Raji (cell line): Measurements from ENCODE around the gene HTN3.

ENCODE experiments used
- POLR2A ChIP-seq: IDR thresholded peaks from 2 replicates; pipeline ENCODE4 v1.6.1; 2011; ENCODE audit warnings: low read depth, low read length, control low read depth; ENCODE audit not compliant: insufficient read depth

HTN3 gene

GRCh38 chr4:70080205-70080604 is 51.9 kb downstream of the HTN3 start:
- TF ChIP-seq POLR2A, result no peak
